Stimulated activated CD4-positive, alpha-beta T cell treated with anti-CD3 and anti-CD28 coated beads, Interleukin-2, amount 100 ng/mL, for 24 hours (primary cell): ENCODE results near the gene IGFL1.
A peak's percentile ranks its signal among the peaks of the same experiment; 100 is the strongest.
"Not testable (repeated sequence)": the region's sequence is repeated elsewhere in the genome, so short reads cannot be mapped to it uniquely, and the experiment has no call there.

ENCODE experiments used
- DNase-seq, 2 donors: peaks; one replicate each; pipeline ENCODE4 v3.0.0-alpha.2; 2020

IGFL1 gene

GRCh38 chr19:46202872-46203860, 26.4 kb upstream of the IGFL1 start:
- no peak for DNase-seq

GRCh38 chr19:46204008-46204407, 25.5 kb upstream of the IGFL1 start:
- no peak for DNase-seq

- no peak for DNase-seq
These were observed 24.2 kb upstream of the IGFL1 start for GRCh38 chr19:46205183-46205984.

- DNase-seq = no peak
These were observed 23.4 kb upstream of the IGFL1 start for GRCh38 chr19:46206176-46206575.

GRCh38 chr19:46206682-46207081, 22.9 kb upstream of the IGFL1 start:
- no peak for DNase-seq

GRCh38 chr19:46207858-46208257, 21.7 kb upstream of the IGFL1 start:
- DNase-seq = not testable (repeated sequence)

GRCh38 chr19:46209051-46209450, 20.5 kb upstream of the IGFL1 start:
- no peak for DNase-seq

GRCh38 chr19:46209472-46209871, 20.1 kb upstream of the IGFL1 start:
- DNase-seq = no peak

- no peak for DNase-seq
These were observed 18.9 kb upstream of the IGFL1 start for GRCh38 chr19:46210669-46211068.

GRCh38 chr19:46211201-46211881, 18.2 kb upstream of the IGFL1 start:
- no peak for DNase-seq

GRCh38 chr19:46212592-46212991, 16.9 kb upstream of the IGFL1 start:
- DNase-seq = not testable (repeated sequence)

GRCh38 chr19:46213156-46213555, 16.4 kb upstream of the IGFL1 start:
- DNase-seq = no peak

- DNase-seq = no peak
These were observed 15.7 kb upstream of the IGFL1 start for GRCh38 chr19:46213806-46214205.

GRCh38 chr19:46216612-46217011, 12.9 kb upstream of the IGFL1 start:
- no peak for DNase-seq

GRCh38 chr19:46217476-46217875, 12.1 kb upstream of the IGFL1 start:
- no peak for DNase-seq

- DNase-seq = peak; percentile 47 to 52
These were observed 11.4 kb upstream of the IGFL1 start for GRCh38 chr19:46218160-46218559.

GRCh38 chr19:46220038-46220615, 9.4 kb upstream of the IGFL1 start:
- no peak for DNase-seq

GRCh38 chr19:46221152-46221551, 8.4 kb upstream of the IGFL1 start:
- DNase-seq = no peak

GRCh38 chr19:46221981-46222610, 7.4 kb upstream of the IGFL1 start:
- DNase-seq = no peak

GRCh38 chr19:46223787-46224186, 5.8 kb upstream of the IGFL1 start:
- not testable (repeated sequence) for DNase-seq

GRCh38 chr19:46224773-46225172, 4.8 kb upstream of the IGFL1 start:
- no peak for DNase-seq

GRCh38 chr19:46225558-46226004, 4.0 kb upstream of the IGFL1 start:
- no peak for DNase-seq
